Natural killer cell (primary cell): ENCODE data around the gene SNAI3. TPM values are rescaled to one million over a fixed set of nuclear protein-coding genes. Genes with fewer than 3 reads are reported as not detected.

Experiments
- ATAC-seq, 3 donors: fragments of 150-1000 bp in 2 of 3; fragments of 200-7000 bp in 1 of 3; cut with Tn5 transposase; 1 replicate in 1 of 3; 2 replicates in 2 of 3; pipeline ENCODE4 v1.10.0; 2021; ENCODE audit warnings: mild to moderate bottlenecking in 2 of 3, moderate library complexity in 2 of 3
- DNase-seq, 2 donors: peaks; one replicate each; pipeline versions ENCODE4 v3.0.0 to v3.0.0-alpha.2; 2013 to 2021; ENCODE audit warnings: mixed read lengths in 1 of 2
- H3K27ac ChIP-seq: one replicate; pipeline ENCODE4 v1.5.1; 2013; ENCODE audit warnings: mild to moderate bottlenecking, low read length
- H3K27me3 ChIP-seq: one replicate; pipeline ENCODE4 v1.6.1; 2013; ENCODE audit warnings: low read length; ENCODE audit not compliant: control insufficient read depth, insufficient read depth
- H3K36me3 ChIP-seq: one replicate; pipeline ENCODE4 v1.6.1; 2013; ENCODE audit warnings: low read length; ENCODE audit not compliant: control insufficient read depth, insufficient read depth
- H3K4me1 ChIP-seq: one replicate; pipeline ENCODE4 v1.6.1; 2013; ENCODE audit warnings: low read length; ENCODE audit not compliant: control insufficient read depth, insufficient read depth
- H3K4me3 ChIP-seq: one replicate; pipeline ENCODE4 v1.5.1; 2013; ENCODE audit warnings: low read length
- H3K9me3 ChIP-seq: one replicate; pipeline ENCODE4 v1.6.1; 2013; ENCODE audit warnings: low read length; ENCODE audit not compliant: control insufficient read depth, insufficient read depth
- H3K27ac Mint-ChIP-seq, 2 donors: one replicate each; pipeline ENCODE4 v1.8.0; 2022; ENCODE audit warnings: mild to moderate bottlenecking in 2 of 2, mixed read lengths in 2 of 2, moderate library complexity in 1 of 2
- H3K27me3 Mint-ChIP-seq, 2 donors: one replicate each; pipeline ENCODE4 v1.8.0; 2022; ENCODE audit warnings: low read depth in 2 of 2, mixed read lengths in 2 of 2
- H3K36me3 Mint-ChIP-seq: one replicate; pipeline ENCODE4 v1.8.0; 2022; ENCODE audit warnings: mixed read lengths
- H3K4me1 Mint-ChIP-seq, 2 donors: one replicate each; pipeline ENCODE4 v1.8.0; 2022; ENCODE audit warnings: mixed read lengths in 2 of 2
- H3K4me3 Mint-ChIP-seq: one replicate; pipeline ENCODE4 v1.8.0; 2022; ENCODE audit warnings: mild to moderate bottlenecking, moderate library complexity, mixed read lengths
- H3K9me3 Mint-ChIP-seq, 2 donors: one replicate each; pipeline ENCODE4 v1.8.0; 2022; ENCODE audit warnings: mixed read lengths in 2 of 2
- WGBS: methylation state at CpG from one replicate; pipeline ENCODE4 v1.1.7; 2013; ENCODE audit warnings: missing lambda C conversion rate; ENCODE audit not compliant: insufficient coverage; 5-methylcytosine and 5-hydroxymethylcytosine counted together
- intact Hi-C: fragments of 100-400 bp; cut with micrococcal nuclease; formaldehyde crosslinking; loops from one replicate; pipeline ENCODE4 v1.14.2; 2022
- total RNA-seq, 4 donors: library from RNA; stranded (reverse); fragments of 120-200 nt in 1 of 4; gene quantifications; one replicate each; pipeline versions ENCODE4 v1.2.3 to v1.2.4, GENCODE V29; 2013 to 2022
- TF ChIP-seq, protein P1 (sequence below): fragments of 200-600 bp; IDR thresholded peaks from one replicate; pipeline ENCODE4 v1.8.0; 2022; ENCODE audit warnings: antibody characterized with exemption

The SNAI3 gene
- total RNA-seq, 3 donors from 2014 or later (not counting 1 experiment from before 2014, with no cell fraction given) = 8.2 to 9.2 (median 8.4) TPM

DNA sequence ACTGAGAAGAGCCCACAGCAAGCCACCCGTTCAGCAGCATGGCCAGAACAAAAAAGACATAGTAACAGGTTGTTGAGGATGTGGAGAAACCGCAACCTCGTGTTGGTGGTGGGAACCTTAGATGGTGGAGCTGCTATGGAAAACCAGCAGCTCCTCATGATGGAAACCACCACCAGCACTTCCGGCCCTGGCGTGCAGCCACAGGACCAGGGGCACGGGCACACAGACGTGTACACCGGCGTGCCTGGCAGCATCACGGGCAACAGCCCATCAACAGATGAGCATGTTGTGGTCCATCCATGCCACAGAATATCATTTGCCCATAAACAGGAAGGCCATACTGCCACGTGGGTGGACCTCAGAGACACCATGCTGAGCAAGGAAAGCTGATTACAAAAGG is 31.9 kb upstream of the SNAI3 start:
- Histone ChIP-seq H3K4me1 (peaks cover 18% of the 10 kb centered on the region), H3K27me3 (no peaks in the 10 kb centered on the region), H3K9me3 (no peaks in the 10 kb centered on the region), H3K27ac (no peak overlapping the region), H3K4me3 (no peak overlapping the region), H3K36me3 (peaks cover 85% of the 10 kb centered on the region)
- no peaks in the 10 kb centered on the region for H3K9me3 Mint-ChIP-seq
- no peaks in the 10 kb centered on the region for H3K27me3 Mint-ChIP-seq
- TF ChIP-seq, protein P1, sequence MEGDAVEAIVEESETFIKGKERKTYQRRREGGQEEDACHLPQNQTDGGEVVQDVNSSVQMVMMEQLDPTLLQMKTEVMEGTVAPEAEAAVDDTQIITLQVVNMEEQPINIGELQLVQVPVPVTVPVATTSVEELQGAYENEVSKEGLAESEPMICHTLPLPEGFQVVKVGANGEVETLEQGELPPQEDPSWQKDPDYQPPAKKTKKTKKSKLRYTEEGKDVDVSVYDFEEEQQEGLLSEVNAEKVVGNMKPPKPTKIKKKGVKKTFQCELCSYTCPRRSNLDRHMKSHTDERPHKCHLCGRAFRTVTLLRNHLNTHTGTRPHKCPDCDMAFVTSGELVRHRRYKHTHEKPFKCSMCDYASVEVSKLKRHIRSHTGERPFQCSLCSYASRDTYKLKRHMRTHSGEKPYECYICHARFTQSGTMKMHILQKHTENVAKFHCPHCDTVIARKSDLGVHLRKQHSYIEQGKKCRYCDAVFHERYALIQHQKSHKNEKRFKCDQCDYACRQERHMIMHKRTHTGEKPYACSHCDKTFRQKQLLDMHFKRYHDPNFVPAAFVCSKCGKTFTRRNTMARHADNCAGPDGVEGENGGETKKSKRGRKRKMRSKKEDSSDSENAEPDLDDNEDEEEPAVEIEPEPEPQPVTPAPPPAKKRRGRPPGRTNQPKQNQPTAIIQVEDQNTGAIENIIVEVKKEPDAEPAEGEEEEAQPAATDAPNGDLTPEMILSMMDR = no peak
- DNase-seq (peak in 1 of 2 donors; percentile 46), ATAC-seq (peak in 2 of 3 donors; percentile 47 to 55)
- H3K36me3 Mint-ChIP-seq = no peaks in the 10 kb centered on the region
- peak overlapping the region in 1 of 2 donors; percentile 42 for H3K27ac Mint-ChIP-seq
- H3K4me3 Mint-ChIP-seq = no peak overlapping the region
- intact Hi-C loops = no loop called here
- H3K4me1 Mint-ChIP-seq = no peaks in the 10 kb centered on the region
- 77% methylated on average over 11 of the region's 11 CpGs for WGBS

DNA sequence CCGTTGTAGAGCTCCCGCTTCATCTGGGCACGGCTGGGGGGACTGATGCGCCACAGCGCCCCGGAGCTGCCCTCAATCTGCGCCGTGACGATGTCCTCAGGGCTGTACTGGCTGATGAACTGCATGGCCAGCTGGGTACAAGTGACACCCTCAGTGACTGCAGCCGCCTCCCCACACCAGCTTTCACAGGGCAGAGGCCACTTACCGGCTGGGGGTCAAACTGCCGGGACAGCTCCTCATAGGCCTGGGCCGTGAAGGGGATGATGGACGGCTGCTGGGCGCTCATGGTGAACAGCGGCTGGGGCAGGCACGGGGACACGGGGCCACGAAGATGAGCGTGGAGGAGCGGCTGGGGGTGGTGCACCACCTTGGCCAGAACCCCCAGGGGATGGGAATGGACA is 30.3 kb upstream of the SNAI3 start:
- intact Hi-C loops = no loop called here
- no peak overlapping the region for H3K27ac ChIP-seq
- H3K9me3 ChIP-seq = no peaks in the 10 kb centered on the region
- no peak overlapping the region for H3K4me3 ChIP-seq
- DNase-seq = no peak
- TF ChIP-seq, protein P1 = no peak
- H3K27me3 ChIP-seq = no peaks in the 10 kb centered on the region
- peaks cover 0 to 5% of the 10 kb centered on the region in 2 donors for H3K4me1 Mint-ChIP-seq
- H3K27ac Mint-ChIP-seq = no peak overlapping the region
- H3K27me3 Mint-ChIP-seq = no peaks in the 10 kb centered on the region
- peaks cover 19% of the 10 kb centered on the region for H3K4me1 ChIP-seq
- H3K36me3 Mint-ChIP-seq = no peaks in the 10 kb centered on the region
- H3K36me3 ChIP-seq = peaks cover 73% of the 10 kb centered on the region
- WGBS = 97% methylated on average over 21 of the region's 21 CpGs
- H3K4me3 Mint-ChIP-seq = no peak overlapping the region
- no peaks in the 10 kb centered on the region for H3K9me3 Mint-ChIP-seq
- no peak for ATAC-seq

DNA sequence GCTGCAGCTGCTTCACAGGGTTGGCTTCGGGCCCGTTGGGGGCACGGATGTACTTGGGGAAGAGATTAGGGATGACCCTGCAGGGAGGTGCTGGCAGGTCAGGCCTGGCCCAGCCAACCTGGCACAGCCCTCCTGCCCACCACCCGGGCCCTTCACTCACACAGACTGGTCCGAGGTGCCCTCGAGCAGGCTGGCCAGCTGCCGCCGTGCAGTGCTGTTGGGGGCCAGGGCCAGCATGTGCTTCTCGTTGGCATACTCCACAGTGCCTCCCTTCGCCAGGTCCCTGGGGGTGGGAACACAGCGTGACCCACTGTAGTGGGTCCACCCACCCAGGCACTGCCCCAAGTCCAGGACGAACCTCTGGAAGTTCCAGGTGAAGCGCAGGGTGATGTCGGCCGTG is 29.9 kb upstream of the SNAI3 start:
- peaks cover 23% of the 10 kb centered on the region for H3K4me1 ChIP-seq
- Mint-ChIP-seq H3K4me3 (no peak overlapping the region), H3K27me3 (no peaks in the 10 kb centered on the region), H3K27ac (no peak overlapping the region), H3K9me3 (no peaks in the 10 kb centered on the region), H3K4me1 (peaks cover 0 to 9% of the 10 kb centered on the region in 2 donors), H3K36me3 (no peaks in the 10 kb centered on the region)
- intact Hi-C loops = no loop called here
- no peaks in the 10 kb centered on the region for H3K27me3 ChIP-seq
- DNase-seq = no peak
- no peak overlapping the region for H3K4me3 ChIP-seq
- TF ChIP-seq, protein P1 = no peak
- no peaks in the 10 kb centered on the region for H3K9me3 ChIP-seq
- 96% methylated on average over 15 of the region's 15 CpGs for WGBS
- no peak for ATAC-seq
- H3K36me3 ChIP-seq = peaks cover 70% of the 10 kb centered on the region
- H3K27ac ChIP-seq = no peak overlapping the region
